Endodermal cell (in vitro differentiated cells): ENCODE measurements around the gene ATRNL1. TPM values are rescaled to one million over a fixed set of nuclear protein-coding genes. Genes with fewer than 3 reads are reported as not detected.

Experiments
- DNase-seq: peaks from one replicate; pipeline ENCODE4 v3.0.0-alpha.2; 2017
- H3K27ac ChIP-seq: 2 replicates; pipeline ENCODE4 v1.5.1; 2013; ENCODE audit warnings: mild to moderate bottlenecking, low read depth, low read length, moderate library complexity
- H3K27me3 ChIP-seq: 2 replicates; pipeline ENCODE4 v1.6.1; 2013; ENCODE audit warnings: mild to moderate bottlenecking, low read length, moderate library complexity; ENCODE audit not compliant: insufficient read depth, control insufficient read depth, poor library complexity, severe bottlenecking
- H3K36me3 ChIP-seq: 2 replicates; pipeline ENCODE4 v1.7.0; 2013; ENCODE audit warnings: mild to moderate bottlenecking, low read length, moderate library complexity; ENCODE audit not compliant: control insufficient read depth, insufficient read depth
- H3K4me1 ChIP-seq: one replicate; pipeline ENCODE4 v1.7.0; 2013; ENCODE audit warnings: low read length; ENCODE audit not compliant: control insufficient read depth, insufficient read depth
- H3K4me3 ChIP-seq: 2 replicates; pipeline ENCODE4 v1.5.1; 2013; ENCODE audit warnings: mild to moderate bottlenecking, low read length, moderate library complexity
- H3K9ac ChIP-seq: 2 replicates; pipeline ENCODE4 v1.6.1; 2013; ENCODE audit warnings: mild to moderate bottlenecking, low read length, moderate library complexity; ENCODE audit not compliant: poor library complexity, severe bottlenecking; ENCODE audit errors: extremely low read depth
- H3K9me3 ChIP-seq: 2 replicates; pipeline ENCODE4 v1.6.1; 2013; ENCODE audit warnings: mild to moderate bottlenecking, low read length, moderate library complexity; ENCODE audit not compliant: control insufficient read depth
- H3K27ac Mint-ChIP-seq: 2 replicates; pipeline ENCODE4 v1.8.0; 2020; ENCODE audit warnings: mixed read lengths
- H3K27me3 Mint-ChIP-seq: 2 replicates; pipeline ENCODE4 v1.8.0; 2021; ENCODE audit warnings: mild to moderate bottlenecking, mixed read lengths; ENCODE audit not compliant: insufficient read depth
- H3K36me3 Mint-ChIP-seq: 2 replicates; pipeline ENCODE4 v1.8.0; 2020; ENCODE audit warnings: low read depth, mixed read lengths
- H3K4me1 Mint-ChIP-seq: 2 replicates; pipeline ENCODE4 v1.8.0; 2020; ENCODE audit warnings: mixed read lengths
- H3K4me3 Mint-ChIP-seq: 2 replicates; pipeline ENCODE4 v1.8.0; 2020; ENCODE audit warnings: mild to moderate bottlenecking, moderate library complexity, mixed read lengths
- H3K9me3 Mint-ChIP-seq: 2 replicates; pipeline ENCODE4 v1.8.0; 2020; ENCODE audit warnings: mild to moderate bottlenecking, mixed read lengths
- WGBS, 2 experiments: methylation state at CpG; one replicate each; pipeline versions ENCODE4 v1.1.5 to v1.1.7; 2013; ENCODE audit warnings: missing lambda C conversion rate in 2 of 2, mixed read lengths in 1 of 2; ENCODE audit not compliant: insufficient coverage in 1 of 2, insufficient read length in 1 of 2; 5-methylcytosine and 5-hydroxymethylcytosine counted together
- total RNA-seq, 2 donors: library from RNA; stranded (reverse); fragmentation: NEBNext Ultra II Directional in 1 of 2; extraction: Animal tissue kit (Norgen Biotek cat#: 25700) in 1 of 2; gene quantifications; 2 replicates in 1 of 2; 3 replicates in 1 of 2; pipeline ENCODE4 v1.2.1, GENCODE V29; 2021
- TF ChIP-seq, protein P1 (sequence below): fragments of 200-600 bp; sonication (generic); conservative IDR thresholded peaks from 2 replicates; pipeline ENCODE4 v1.5.0; 2021; ENCODE audit warnings: antibody characterized with exemption, mild to moderate bottlenecking

Gene ATRNL1
- total RNA-seq, 2 donors from 2014 or later = 8.0 to 9.0 TPM

DNA sequence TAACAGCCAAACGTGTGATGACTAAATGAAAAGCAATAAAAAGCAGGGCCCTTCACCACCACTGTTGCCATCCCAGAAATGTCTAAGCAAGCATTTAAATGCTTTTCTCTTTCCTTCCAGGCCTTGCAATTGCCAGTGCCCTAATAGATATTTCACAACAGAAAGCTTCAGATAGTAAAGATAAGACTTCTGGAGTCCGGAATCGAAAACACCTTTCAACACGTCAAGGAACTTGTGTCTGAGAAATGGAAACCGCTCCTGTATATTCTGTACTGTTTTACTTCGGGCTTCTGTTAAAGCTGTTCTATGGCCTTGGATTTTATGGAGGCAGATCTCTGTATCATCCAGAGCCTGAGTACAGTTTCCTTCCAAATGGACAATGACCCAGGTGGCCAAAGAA is 851.4 kb downstream of the ATRNL1 start:
- peaks cover 7% of the 10 kb centered on the region for H3K9me3 ChIP-seq
- H3K36me3 ChIP-seq = no peaks in the 10 kb centered on the region
- TF ChIP-seq, protein P1, sequence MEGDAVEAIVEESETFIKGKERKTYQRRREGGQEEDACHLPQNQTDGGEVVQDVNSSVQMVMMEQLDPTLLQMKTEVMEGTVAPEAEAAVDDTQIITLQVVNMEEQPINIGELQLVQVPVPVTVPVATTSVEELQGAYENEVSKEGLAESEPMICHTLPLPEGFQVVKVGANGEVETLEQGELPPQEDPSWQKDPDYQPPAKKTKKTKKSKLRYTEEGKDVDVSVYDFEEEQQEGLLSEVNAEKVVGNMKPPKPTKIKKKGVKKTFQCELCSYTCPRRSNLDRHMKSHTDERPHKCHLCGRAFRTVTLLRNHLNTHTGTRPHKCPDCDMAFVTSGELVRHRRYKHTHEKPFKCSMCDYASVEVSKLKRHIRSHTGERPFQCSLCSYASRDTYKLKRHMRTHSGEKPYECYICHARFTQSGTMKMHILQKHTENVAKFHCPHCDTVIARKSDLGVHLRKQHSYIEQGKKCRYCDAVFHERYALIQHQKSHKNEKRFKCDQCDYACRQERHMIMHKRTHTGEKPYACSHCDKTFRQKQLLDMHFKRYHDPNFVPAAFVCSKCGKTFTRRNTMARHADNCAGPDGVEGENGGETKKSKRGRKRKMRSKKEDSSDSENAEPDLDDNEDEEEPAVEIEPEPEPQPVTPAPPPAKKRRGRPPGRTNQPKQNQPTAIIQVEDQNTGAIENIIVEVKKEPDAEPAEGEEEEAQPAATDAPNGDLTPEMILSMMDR = no peak
- H3K27me3 ChIP-seq = no peaks in the 10 kb centered on the region
- H3K4me1 ChIP-seq = no peaks in the 10 kb centered on the region
- H3K27ac ChIP-seq = no peak overlapping the region
- peaks cover 11% of the 10 kb centered on the region for H3K9me3 Mint-ChIP-seq
- H3K4me3 ChIP-seq = no peak overlapping the region
- no peak overlapping the region for H3K9ac ChIP-seq
- H3K27ac Mint-ChIP-seq = no peak overlapping the region
- H3K27me3 Mint-ChIP-seq = no peaks in the 10 kb centered on the region
- no peak for DNase-seq
- no peaks in the 10 kb centered on the region for H3K36me3 Mint-ChIP-seq
- 95 to 100% methylated on average over 5 to 6 of the region's 6 CpGs for WGBS, 2 experiments
- no peak overlapping the region for H3K4me3 Mint-ChIP-seq
- H3K4me1 Mint-ChIP-seq = peaks cover 13% of the 10 kb centered on the region

DNA sequence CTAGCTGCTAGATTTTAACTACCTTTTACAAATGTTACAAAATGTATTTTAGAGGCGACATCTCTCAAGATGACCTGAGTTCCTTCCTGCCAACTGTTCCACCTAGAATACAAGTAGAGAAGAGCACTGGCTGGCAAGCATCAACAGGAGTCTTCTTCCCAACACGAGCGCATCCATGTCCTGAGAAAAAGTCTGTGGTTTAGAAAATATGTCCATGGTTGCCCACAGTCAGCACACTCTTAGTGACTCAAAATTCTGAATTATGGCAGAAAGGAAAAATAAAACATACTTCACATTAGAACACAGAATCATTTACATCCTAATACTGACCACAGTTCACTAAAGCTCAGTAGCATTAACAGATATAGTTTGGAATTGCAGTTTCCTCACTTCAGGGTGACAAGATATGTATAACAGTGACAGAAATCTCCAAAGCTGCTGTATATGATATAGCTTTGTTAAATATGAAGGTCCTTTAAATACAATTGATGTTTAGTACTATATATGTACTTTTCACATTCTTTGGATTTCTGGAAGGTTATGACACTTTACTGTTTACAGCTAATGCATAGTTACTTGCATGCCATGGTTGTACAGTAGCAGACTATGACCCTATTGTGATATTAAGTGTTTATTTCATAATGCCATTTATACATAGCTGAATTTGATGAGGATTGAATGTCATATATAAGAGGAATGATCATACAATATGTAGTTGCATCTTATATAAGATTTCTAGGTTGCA is 852.7 kb downstream of the ATRNL1 start:
- Histone ChIP-seq H3K4me3 (no peak overlapping the region), H3K27ac (no peak overlapping the region), H3K27me3 (no peaks in the 10 kb centered on the region), H3K4me1 (no peaks in the 10 kb centered on the region), H3K9me3 (no peaks in the 10 kb centered on the region), H3K36me3 (no peaks in the 10 kb centered on the region), H3K9ac (no peak overlapping the region)
- H3K9me3 Mint-ChIP-seq = no peaks in the 10 kb centered on the region
- H3K27ac Mint-ChIP-seq = no peak overlapping the region
- no peak overlapping the region for H3K4me3 Mint-ChIP-seq
- WGBS, 2 experiments = 97 to 100% methylated on average over 1 to 3 of the region's 3 CpGs
- TF ChIP-seq, protein P1 = no peak
- no peaks in the 10 kb centered on the region for H3K27me3 Mint-ChIP-seq
- DNase-seq = no peak
- H3K36me3 Mint-ChIP-seq = no peaks in the 10 kb centered on the region
- peaks cover 24% of the 10 kb centered on the region for H3K4me1 Mint-ChIP-seq

DNA sequence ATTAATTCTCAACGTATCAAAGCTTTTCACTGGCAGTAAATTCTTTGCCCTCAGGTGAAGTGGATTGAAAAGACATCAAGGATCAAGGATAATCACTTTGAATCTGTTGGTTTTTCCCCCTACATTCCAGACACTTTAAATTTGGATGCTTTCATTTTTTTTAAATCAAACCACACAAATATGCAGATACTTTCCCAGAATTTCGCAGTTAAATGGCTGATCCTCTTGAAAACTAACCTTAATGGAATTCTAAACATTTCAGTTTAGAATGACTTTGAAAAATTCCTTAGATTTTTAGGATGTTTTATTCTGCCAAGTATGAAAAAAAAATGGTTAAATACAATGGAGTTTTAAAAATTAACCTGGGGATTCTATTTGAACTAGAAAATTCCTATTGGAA is 853.9 kb downstream of the ATRNL1 start:
- H3K27ac ChIP-seq = no peak overlapping the region
- WGBS, 2 experiments = 69 to 88% methylated on average over 1 to 2 of the region's 2 CpGs
- no peak overlapping the region for H3K4me3 ChIP-seq
- no peaks in the 10 kb centered on the region for H3K4me1 ChIP-seq
- Mint-ChIP-seq H3K9me3 (no peaks in the 10 kb centered on the region), H3K4me1 (peaks cover 24% of the 10 kb centered on the region), H3K27me3 (no peaks in the 10 kb centered on the region), H3K36me3 (no peaks in the 10 kb centered on the region), H3K4me3 (no peak overlapping the region), H3K27ac (no peak overlapping the region)
- H3K27me3 ChIP-seq = no peaks in the 10 kb centered on the region
- no peaks in the 10 kb centered on the region for H3K9me3 ChIP-seq
- TF ChIP-seq, protein P1 = no peak
- no peaks in the 10 kb centered on the region for H3K36me3 ChIP-seq
- H3K9ac ChIP-seq = no peak overlapping the region
- DNase-seq = no peak
